AG09309 (cell line): ENCODE measurements around the gene KLHL40.
A peak's percentile ranks its signal among the peaks of the same experiment; 100 is the strongest.

Source experiments
- DNase-seq: peaks from one replicate; pipeline ENCODE4 v3.0.0-alpha.2; 2010; ENCODE audit warnings: low read depth
- H3K4me3 ChIP-seq: 2 replicates; pipeline ENCODE4 v1.5.1; 2011; ENCODE audit warnings: mild to moderate bottlenecking, low read depth, low read length, moderate library complexity; ENCODE audit not compliant: control insufficient read depth
- TF ChIP-seq, protein P1 (sequence below): IDR thresholded peaks from 2 replicates; pipeline ENCODE4 v1.5.1; 2011; ENCODE audit warnings: mild to moderate bottlenecking, low read depth, low read length, inconsistent platforms; ENCODE audit not compliant: insufficient read depth, control insufficient read depth; ENCODE audit errors: missing control alignments

KLHL40 gene

DNA sequence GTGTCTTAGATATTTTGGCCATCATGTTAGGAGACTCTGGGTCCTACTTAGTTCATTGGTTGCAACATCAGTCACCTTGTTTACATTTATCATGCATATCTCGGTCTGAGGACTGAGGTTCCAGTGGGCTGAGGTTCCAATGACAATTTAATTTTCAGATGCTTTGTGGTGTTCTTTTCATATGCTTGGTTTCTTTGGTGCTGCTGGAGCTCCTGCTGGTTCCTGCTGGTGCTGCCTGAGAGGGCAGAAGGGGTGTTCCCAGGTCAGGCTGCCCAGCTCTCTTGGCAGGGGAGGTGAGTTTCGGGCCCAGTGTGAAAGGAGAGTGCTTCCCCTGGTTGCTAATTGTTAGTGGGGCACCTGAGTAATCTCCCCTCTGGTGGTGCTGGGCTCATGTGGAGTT is 6.9 kb upstream of the KLHL40 start:
- DNase-seq = no peak
- no peak overlapping the region for H3K4me3 ChIP-seq
- TF ChIP-seq, protein P1, sequence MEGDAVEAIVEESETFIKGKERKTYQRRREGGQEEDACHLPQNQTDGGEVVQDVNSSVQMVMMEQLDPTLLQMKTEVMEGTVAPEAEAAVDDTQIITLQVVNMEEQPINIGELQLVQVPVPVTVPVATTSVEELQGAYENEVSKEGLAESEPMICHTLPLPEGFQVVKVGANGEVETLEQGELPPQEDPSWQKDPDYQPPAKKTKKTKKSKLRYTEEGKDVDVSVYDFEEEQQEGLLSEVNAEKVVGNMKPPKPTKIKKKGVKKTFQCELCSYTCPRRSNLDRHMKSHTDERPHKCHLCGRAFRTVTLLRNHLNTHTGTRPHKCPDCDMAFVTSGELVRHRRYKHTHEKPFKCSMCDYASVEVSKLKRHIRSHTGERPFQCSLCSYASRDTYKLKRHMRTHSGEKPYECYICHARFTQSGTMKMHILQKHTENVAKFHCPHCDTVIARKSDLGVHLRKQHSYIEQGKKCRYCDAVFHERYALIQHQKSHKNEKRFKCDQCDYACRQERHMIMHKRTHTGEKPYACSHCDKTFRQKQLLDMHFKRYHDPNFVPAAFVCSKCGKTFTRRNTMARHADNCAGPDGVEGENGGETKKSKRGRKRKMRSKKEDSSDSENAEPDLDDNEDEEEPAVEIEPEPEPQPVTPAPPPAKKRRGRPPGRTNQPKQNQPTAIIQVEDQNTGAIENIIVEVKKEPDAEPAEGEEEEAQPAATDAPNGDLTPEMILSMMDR = no peak

DNA sequence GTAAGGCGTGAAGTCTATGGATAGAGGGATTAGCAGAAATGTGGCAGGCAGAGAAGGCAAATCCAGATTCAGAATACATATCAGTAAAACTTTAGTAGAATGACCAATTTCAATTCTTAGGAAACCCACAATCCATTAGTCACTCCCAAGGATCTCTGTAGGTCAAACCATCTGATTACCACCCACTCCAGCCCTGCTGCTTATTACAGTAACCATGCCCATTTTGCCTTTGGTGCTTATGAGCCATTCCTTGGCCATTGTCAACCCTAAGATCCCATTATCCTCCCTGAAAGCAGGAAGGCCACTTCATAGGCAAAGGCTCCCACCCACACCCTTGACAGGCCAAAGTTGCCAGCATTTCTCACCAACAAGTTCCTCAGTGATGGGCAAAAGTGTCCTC is 5.1 kb upstream of the KLHL40 start:
- H3K4me3 ChIP-seq = no peak overlapping the region
- peak; percentile 23 for DNase-seq

GRCh38 chr3:42680806-42681205 is 4.5 kb upstream of the KLHL40 start:
- no peak overlapping the region for H3K4me3 ChIP-seq
- no peak for DNase-seq
- TF ChIP-seq, protein P1 = no peak

More for the DNA sequence above, 5.1 kb upstream of the KLHL40 start:
- TF ChIP-seq, protein P1 = no peak

DNA sequence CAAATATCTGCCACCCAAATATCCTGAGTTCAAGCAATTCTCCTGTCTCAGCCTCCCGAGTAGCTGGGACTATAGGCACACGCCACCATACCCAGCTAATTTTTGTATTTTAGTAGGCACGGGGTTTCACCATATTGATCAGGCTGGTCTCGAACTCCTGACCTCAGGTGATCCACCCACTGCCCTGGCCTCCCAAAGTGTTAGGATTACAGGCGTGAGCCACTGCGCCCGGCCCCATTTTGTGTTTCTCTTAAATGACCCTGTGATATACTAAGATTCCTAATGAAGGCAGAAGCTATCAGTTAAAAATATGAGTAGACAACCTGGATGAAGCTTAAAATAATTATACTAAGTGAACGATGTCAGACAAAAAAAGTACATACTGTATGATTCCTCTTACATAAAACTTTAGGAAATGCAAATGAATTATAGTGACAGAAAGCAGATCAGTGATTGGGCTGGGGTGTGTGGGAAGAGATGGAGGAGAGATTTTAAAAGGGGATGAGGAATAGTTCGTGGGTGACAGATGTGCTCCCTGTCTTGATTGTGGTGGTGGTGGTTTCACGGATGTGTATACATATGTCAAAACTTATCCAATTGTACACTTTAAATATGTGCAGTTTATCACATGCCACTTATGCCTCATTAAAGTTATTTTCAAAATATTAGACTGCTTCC is 3.8 kb upstream of the KLHL40 start:
- TF ChIP-seq, protein P1 = no peak
- no peak overlapping the region for H3K4me3 ChIP-seq
- no peak for DNase-seq

GRCh38 chr3:42682301-42683070 is 2.9 kb upstream of the KLHL40 start:
- no peak for DNase-seq
- TF ChIP-seq, protein P1 = no peak
- no peak overlapping the region for H3K4me3 ChIP-seq

DNA sequence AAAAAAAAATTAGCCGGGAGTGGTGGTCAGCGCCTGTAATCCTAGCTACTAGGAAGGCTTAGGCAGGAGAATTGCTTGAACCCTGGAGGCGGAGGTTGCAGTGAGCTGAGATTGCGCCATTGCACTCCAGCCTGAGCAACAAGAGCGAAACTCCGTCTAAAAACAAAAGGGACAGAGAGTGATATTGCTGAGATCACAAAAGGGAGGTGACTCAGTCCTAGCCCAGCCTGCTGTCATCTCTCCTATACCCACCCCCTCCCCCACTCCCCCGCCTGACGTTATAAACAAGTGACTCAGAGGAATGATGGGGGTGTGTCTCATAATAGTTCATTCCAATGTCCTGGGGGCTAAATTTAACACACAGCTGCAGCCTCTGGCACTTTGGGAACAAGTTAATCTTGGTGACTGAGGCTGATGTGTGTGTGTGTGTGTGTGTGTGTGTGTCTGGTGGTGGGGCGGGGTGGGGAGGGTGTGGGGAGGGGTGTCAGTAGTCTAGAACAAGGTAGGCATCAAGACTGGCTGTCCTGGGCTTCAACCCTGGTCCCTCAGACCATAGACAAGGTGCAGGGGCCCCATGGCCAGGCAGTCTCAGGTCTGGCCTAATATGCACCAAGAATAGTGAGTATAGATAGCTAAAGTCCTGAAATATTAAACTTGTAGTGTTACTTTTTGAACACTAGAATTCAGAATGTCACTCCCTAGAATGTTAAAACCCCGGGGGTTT is 1.3 kb upstream of the KLHL40 start:
- H3K4me3 ChIP-seq = no peak overlapping the region

More for the DNA sequence above, 1.3 kb upstream of the KLHL40 start:
- TF ChIP-seq, protein P1 = no peak
- peak; percentile 90 for DNase-seq
